ENCODE measurements around the gene PCBD2.
"Not testable (repeated sequence)": the region's sequence is repeated elsewhere in the genome, so short reads cannot be mapped to it uniquely, and the experiment has no call there.

The PCBD2 gene

DNA sequence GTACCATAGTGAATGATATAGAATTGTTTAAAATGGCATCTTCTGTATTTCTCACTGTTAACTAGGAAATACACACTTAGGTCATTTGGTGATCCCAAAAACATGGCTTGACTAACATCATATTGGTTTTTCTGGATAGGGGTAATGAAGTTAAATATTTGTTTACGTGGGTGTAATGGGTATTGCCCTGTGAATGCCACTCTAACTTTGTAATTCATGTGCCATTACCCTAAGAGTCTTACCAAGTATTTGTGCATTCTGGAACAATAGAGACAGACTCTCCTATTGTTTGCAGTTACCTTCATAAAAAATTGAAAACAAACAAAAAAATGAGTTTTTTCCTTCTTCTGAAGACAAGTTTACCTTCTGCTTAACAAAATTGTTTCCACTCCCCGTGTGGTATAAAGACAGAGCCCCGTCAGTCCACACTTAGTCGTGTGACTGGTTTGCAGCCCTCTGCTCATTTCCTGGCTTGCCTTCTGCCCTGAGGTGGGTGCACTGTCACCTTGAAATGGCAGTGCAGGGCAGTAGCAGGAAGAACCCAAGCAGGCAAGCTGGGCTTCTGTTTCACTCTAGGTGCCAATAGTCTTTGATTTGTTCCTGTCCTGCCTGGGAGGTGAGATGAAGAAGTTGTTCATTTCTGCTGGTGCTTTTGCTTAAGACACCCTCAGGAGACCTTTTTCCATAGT lies 53.1 kb downstream of the PCBD2 start:
- no peak for DNase-seq

- no peak for DNase-seq
These were observed 53.8 kb downstream of the PCBD2 start for GRCh38 chr5:134958755-134959154.

DNA sequence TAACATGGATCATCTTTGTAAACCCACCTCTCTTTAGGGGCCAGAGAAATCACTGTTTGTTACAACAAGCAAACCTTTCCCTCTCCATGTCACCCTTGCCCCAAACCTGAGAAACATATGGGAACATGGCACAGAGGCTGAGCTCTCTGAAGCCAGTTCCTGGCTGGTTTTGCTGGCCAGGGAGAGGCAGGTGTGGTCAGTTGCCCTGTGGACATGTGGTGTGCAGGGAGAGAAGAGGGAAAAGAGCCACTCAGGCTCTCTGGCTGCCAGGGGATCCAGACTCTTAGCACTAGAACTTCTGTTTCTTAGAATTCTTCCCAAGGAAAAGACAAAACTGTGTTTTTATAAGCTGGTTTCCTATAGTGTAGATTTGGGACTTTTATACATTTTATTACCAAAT lies 58.2 kb downstream of the PCBD2 start:
- DNase-seq: no peak

DNA sequence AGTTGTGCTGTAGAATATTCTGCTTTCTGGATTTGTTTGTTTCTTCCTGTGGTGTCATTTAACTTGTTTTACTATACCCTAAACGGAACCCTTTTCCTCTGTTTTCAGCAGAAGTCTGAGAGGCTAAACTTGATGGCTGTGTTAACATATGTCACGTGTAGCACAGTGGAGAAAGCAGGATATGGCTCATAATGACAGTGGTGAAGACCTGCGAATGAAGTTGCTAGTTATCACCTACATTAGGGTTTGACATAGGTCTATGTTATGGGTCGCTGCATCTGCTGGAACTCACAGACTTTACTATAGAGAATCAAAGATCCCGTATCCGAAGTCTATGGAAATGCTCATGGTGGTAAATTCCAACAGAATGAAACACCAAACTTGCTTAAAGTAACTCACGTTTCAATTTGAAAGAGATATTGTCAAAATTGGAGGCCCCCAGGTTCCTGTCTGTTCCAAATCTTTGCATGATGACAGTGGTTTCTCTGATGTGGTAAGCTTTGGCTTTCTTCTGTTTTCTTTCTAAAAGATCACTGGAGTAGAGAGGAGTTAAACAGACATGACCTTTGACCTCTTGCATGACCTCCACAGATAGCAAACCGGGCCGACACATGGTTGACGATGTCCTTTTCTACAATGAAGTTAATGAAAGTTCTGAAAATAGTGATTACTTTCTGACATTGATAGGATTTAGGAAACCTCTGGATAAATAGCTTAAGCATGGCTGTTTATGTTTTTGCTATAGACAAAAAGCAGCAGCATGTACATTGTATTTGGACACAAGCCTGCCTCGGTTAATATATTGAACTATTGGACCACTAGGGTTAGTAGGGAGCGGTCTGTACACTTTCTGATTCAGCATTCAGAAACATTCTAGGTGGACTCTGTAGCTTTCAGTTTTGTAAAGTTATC lies 59.7 kb downstream of the PCBD2 start:
- DNase-seq: no peak

DNA sequence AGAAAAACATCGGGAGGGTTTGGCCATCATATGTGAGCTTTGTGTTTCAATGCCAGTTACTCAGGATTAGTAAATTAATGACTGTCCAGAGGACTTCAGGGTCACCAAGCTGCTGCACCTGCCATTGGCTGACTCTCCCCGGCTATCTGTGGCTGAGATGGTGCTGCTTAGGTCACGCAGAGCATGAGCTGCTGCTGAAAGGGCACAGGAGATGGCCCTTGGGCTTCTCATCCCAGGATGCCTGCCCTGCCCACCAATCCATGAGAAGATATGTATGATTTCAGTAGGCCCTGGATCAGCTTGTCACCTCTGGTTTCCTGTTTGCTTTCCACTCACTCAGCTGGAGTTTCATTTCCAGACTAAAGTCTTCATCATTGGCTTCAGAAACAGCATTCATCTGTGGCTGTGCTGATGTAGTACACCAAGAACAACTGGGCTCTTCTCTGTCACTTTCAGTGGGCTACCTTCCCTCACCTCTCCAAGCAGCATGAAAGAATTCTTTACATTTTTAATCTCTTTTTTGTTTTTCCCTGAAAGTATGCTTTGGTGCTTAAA lies 60.4 kb downstream of the PCBD2 start:
- DNase-seq: no peak

DNA sequence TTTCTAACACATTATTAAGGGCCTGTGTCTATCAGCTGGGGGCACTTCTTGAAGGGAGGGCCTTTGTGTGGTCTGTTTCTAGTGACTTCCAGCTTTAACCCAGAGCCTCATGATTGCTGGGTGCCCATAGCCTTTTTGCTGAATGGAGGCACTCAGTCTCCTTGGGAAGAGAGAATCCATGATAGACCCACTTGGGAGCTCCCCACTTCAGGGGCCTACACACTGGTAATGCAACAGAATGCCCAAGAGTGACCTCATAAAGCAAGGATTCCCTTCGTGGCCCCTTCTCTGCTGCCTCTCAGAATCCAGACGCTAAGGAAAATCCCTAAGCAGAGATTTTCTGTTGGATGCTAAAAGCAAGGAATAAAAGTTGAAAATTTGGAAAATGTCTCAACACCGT lies 62.7 kb downstream of the PCBD2 start, which contains the start of gene CATSPER3:
Gene CATSPER3 (plus strand): TSS at position 301 of the 400 bp plus-strand sequence. CDS start 85 bp downstream, at position 386.
- no peak for DNase-seq

DNA sequence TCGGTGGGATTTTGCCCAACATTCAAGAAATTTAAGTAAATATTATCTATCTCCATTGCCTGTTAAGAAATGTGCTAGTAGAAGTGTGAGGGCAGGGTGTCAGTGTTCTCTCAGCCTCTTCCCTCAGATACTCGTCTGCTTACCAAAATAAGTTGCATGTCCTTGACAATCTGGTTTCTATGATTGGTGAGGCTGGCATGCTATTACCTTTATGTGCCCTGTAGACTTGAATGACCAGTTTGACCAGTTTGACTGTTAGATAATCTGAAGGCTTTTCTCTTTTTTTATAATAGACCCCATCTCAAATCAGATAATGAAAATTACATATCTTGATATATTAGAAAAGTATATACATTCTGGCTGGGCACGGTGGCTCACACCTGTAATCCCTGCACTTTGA lies 63.1 kb downstream of the PCBD2 start:
- no peak for DNase-seq

DNA sequence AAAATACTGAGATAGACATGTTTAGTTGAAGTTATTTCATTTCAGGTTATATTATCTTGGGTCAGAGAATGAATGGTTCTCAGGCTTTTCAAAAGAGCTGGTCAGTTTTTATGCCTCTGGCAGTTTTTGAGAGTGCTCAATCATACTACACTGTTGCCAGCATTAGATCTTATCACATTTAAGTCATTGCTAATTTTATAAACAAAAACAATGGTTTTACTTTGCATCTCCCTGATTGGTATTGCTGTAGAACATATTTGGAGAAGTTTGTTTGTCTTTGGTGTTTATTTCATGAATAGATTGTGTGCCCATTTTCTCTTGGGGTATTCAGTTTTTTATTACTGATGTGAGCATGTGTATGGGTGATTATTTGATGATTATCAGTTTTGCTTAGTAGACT lies 64.2 kb downstream of the PCBD2 start:
- DNase-seq: no peak

GRCh38 chr5:134975078-134975715 lies 70.3 kb downstream of the PCBD2 start:
- DNase-seq: no peak

DNA sequence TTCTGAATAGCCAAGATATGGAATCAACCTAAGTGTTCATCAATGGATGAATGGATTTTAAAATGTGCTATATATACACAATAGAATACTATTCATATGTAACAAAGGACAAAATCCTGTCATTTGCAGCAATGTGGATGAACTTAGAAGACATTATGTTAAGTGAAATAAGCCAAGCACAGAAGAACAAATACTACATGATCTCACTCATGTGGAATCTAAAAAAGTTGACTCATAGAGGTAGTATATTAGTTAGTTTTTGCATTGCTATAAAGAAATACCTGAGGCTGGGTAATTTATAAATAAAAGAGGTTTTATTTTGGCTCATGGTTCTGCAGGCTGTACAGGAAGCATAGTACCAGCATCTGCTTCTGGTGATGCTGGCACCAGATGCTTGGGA lies 70.9 kb downstream of the PCBD2 start:
- no peak for DNase-seq

DNA sequence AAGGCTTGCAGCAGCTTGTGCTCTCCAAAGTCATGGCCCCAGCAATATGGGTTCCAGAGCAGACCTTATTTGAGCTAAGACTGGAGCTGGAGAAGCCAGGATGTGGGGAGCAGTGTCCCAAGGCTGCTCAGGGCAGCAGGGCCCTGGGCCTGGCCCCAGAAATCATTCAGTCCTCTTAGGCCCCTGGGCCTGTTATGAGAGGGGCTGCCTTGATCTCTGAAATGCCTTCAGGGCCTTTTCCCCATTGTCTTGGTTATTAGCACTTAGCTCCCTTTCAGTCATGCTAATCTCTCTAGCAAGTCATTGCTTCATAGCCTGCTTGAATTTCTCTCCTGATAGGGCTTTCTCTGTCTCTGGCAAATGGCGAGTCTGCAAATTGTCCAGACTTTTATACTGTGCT lies 71.9 kb downstream of the PCBD2 start:
- no peak for DNase-seq

GRCh38 chr5:134979416-134979815 lies 74.5 kb downstream of the PCBD2 start:
- DNase-seq: no peak

DNA sequence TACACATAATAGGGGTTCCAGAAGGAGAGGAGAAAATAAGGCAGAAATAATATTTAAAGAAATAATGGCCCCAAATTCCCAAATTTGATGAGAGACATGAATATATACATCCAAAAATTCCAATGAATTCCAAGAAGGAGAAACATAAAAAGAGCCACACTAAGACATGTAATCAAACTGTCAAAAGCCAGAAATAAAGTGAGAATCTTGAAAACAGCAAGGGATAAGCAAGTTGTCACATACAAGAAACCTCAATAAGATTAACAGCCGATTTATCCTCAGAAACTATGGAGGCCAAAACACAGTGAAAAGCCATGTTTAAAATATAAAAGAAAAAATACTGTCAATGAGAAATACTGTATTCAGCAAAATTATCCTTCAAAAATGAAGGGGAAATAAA lies 77.3 kb downstream of the PCBD2 start:
- DNase-seq: no peak

GRCh38 chr5:134989266-134989830 lies 84.4 kb downstream of the PCBD2 start:
- no peak for DNase-seq

- not testable (repeated sequence) for DNase-seq
These were observed 85.3 kb downstream of the PCBD2 start for GRCh38 chr5:134990183-134990582.

DNA sequence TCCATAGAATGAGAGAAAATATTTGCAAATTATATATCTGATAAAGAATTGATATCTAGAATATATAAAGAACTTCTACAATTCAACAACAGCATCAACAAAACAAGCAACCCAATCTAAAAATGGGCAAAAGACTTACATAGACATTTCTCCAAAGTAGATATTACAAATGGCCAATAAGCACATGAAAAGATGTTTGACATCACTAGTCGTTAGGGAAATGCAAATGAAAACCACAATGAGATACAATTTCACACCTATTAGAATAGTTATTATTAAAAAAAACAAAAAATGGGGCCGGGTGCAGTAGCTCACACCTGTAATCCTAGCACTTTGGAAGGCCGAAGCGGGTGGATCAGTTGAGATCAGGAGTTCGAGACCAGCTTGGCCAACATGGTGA lies 87.2 kb downstream of the PCBD2 start:
- DNase-seq: no peak

DNA sequence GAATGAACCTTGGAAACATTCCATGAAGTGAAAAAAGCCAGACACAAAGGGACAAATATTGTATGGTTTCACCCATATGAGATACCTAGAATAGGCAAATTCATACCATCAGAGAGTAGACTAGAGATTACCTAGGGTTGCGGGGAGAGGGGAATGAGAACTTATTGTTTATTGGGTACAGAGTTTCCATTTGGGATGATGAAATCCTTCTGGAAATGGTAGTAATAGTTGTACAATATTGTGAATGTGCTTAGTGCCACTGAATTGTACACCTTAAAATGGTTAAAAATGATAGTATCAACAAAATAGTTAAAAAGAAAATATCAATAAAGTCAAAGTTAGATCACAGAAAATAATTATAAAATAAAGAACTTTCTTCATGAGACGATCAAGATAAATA lies 88.2 kb downstream of the PCBD2 start:
- no peak for DNase-seq

GRCh38 chr5:134994560-134995156 lies 89.7 kb downstream of the PCBD2 start:
- no peak for DNase-seq

DNA sequence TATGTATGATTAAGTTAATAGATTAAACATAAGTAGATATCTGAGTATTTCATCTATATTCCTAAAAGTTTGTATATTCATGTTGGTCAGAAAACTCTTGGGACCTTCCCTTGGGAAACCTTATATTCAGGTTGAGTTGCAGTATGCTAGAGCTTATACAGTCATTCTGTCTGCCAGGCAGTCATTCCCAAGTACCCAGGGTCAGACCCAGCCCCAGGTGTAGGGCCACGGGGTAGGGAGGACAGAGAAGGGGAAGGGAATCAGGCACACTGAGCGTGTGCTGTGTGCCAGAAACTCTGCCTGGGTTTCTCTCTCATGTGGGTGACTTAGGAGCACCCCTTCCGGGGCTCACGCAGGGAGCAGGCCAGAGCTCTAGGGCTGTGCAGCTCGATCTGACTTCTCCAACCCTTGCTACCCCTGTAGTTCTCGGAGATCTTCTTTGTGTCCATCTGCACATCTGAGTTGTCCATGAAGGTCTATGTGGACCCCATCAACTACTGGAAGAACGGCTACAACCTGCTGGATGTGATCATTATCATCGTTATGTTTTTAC lies 91.0 kb downstream of the PCBD2 start:
- no peak for DNase-seq

DNA sequence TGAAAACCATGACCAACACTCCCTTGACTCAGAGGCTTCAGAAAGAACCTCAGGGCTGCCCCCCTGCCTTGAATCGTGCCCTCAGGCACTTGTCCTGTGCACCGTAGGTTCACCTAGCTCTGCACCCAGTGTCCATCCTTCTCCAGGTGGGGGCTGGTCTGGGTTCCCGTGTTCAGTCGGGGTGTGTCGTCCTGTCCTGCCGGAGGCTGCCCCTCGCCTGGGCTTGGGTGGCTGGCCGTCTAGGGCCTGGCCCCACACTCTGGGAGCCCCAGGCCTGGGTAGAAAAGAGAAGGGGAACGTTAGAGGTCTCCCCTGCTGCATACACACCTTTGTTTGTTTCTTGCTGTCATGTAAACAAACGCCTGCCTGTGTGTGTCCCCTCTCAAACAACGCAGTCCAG lies 92.1 kb downstream of the PCBD2 start:
- DNase-seq: no peak

- not testable (repeated sequence) for DNase-seq
These were observed 93.1 kb downstream of the PCBD2 start for GRCh38 chr5:134998068-134998467.
